GM13976 (cell line): ENCODE data around the gene C11orf52.
A peak's percentile ranks its signal among the peaks of the same experiment; 100 is the strongest.

Experiments used
- DNase-seq: peaks from one replicate; pipeline ENCODE4 v3.0.0; 2012; ENCODE audit warnings: low spot score
- CTCF ChIP-seq: IDR thresholded peaks from 2 replicates; pipeline ENCODE4 v1.5.1; 2012; ENCODE audit warnings: borderline replicate concordance, mild to moderate bottlenecking; ENCODE audit not compliant: insufficient read depth; ENCODE audit errors: extremely low read depth, missing control alignments, control extremely low read depth
- in situ Hi-C: fragments of 300-500 bp; cut with MboI; formaldehyde crosslinking; loops from one replicate; pipeline ENCODE4 v1.12.0; 2022; ENCODE audit warnings: low sequenced_read_pairs, mixed read lengths, inconsistent platforms; ENCODE audit not compliant: unreplicated experiment

The C11orf52 gene, protein sequence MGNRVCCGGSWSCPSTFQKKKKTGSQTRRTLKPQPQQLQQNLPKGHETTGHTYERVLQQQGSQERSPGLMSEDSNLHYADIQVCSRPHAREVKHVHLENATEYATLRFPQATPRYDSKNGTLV

GRCh38 chr11:111918390-111919256 is at the start of gene C11orf52:
C11orf52 (plus strand) TSS chr11:111918913; CDS start chr11:111918973, 60 bp downstream.
- in situ Hi-C loops, result no loop called here
- DNase-seq, result no peak
- TF ChIP-seq CTCF, result no peak

- TF ChIP-seq CTCF, result no peak
- in situ Hi-C loops, result no loop called here
- no peak for DNase-seq
These were observed 48.6 kb upstream of the C11orf52 start for GRCh38 chr11:111870113-111870512.

- DNase-seq, result no peak
- in situ Hi-C loops, result no loop called here
- no peak for TF ChIP-seq CTCF
These were observed 48.2 kb upstream of the C11orf52 start for GRCh38 chr11:111870522-111870885.

DNA sequence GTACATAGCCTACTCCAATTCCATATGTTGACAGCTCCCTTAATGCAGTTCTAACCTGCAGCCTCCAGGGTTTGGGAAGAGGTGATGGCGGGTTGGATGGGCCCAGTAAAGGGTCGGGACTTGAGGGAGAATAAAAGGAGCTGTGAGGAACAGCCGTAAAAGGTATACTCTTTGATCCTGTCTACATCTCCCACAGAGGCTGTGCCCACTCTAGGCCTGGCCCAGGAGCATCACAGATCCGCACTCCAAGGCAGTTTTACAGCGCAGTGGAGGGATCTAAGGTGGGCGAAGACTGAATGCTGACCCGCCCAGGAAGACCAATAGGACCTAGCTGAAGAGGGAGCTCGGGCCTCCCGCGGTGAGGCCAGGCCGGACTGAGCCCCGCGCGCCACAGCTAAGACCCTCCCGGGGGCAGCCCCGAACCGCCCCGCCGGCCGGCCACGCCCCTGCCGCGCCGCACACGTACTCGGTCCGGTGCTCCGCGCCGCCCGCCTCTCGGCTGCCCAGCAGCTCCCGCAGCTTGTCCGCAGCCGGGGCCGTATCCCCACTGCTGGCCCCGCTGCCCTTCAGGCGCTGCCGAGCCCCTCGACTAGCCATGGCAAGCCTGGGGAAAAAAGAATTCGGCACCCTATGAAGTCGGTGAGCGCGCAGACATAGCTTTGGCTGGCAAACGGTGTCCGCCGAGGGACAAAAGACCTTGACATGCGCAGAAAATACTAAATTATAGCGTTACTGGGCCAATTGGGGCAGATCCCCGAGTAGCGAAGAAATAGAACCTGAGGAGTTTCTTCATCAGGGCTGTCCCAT is 47.6 kb upstream of the C11orf52 start, which contains the start of gene ALG9:
TSS of gene ALG9 (minus strand) at position 696 of the 807 bp plus-strand sequence. CDS start at position 597, 99 bp downstream.
- TF ChIP-seq CTCF, result no peak
- in situ Hi-C loops, result no loop called here
- DNase-seq, result peak; percentile 89

DNA sequence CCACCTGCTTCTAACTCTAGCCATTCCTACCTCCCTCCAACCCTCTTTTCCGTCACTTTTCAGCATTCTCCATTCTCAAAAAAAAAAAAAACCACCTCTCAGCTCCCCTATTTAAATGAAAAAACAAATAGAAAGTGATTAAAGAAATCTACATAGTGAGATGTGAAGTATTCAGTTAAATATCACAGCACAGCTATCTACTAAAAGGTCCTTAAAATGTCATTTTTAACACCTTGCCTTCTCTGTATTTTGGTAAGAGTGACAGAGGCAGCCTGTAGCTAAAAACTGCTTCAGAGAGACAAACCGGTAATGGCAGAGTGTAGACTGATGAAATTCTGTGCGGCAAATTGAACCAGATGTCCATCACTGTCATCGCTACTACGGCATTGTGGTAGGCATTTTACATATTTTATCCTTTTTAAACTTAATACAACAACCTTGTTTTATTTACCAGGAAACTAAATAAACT is 47.0 kb upstream of the C11orf52 start:
- TF ChIP-seq CTCF, result no peak
- no peak for DNase-seq
- in situ Hi-C loops, result no loop called here

DNA sequence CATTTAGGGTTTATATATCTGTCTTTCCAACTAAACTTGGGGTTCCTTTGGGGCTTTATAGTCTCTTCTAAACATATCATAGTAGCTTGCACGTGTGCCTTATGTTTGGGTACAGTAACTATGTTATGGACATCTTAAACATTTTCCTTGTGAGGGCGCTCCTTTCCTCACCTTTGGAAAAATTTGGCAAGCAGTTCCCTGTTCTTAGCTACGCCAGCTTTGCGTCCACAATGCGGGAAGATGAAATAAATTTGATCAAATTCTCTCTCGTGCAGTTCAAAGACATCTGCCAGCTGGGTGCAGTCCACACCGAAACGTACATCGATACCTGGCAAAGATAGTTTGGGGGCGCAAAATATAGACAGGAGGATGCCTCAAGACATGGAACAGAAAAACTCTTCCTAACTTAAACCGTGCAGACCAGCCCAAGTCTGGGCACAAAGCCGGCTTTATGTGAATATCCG is 40.3 kb upstream of the C11orf52 start:
- TF ChIP-seq CTCF, result no peak
- in situ Hi-C loops, result no loop called here
- DNase-seq, result no peak
